Measurements from ENCODE around the gene MADCAM1.
"Not testable (repeated sequence)": the region's sequence is repeated elsewhere in the genome, so short reads cannot be mapped to it uniquely, and the experiment has no call there.

Gene MADCAM1

GRCh38 chr19:465056-465816 is 31.1 kb upstream of the MADCAM1 start:
- DNase-seq (ENCODE audit: low read depth), result no peak

GRCh38 chr19:467554-467953 is 28.7 kb upstream of the MADCAM1 start:
- DNase-seq (ENCODE audit: low read depth), result no peak

GRCh38 chr19:468587-469256 is 27.6 kb upstream of the MADCAM1 start:
- no peak for DNase-seq (ENCODE audit: low read depth)

GRCh38 chr19:469833-470232 is 26.5 kb upstream of the MADCAM1 start:
- DNase-seq (ENCODE audit: low read depth), result no peak

- DNase-seq (ENCODE audit: low read depth), result no peak
These were observed 25.6 kb upstream of the MADCAM1 start for GRCh38 chr19:470701-471100.

GRCh38 chr19:472005-472858 is 24.1 kb upstream of the MADCAM1 start:
- no peak for DNase-seq (ENCODE audit: low read depth)

GRCh38 chr19:474126-475078 is 21.9 kb upstream of the MADCAM1 start:
- no peak for DNase-seq (ENCODE audit: low read depth)

- DNase-seq (ENCODE audit: low read depth), result no peak
These were observed 20.9 kb upstream of the MADCAM1 start for GRCh38 chr19:475360-475759.

- DNase-seq (ENCODE audit: low read depth), result no peak
These were observed 17.9 kb upstream of the MADCAM1 start for GRCh38 chr19:478236-478903.

GRCh38 chr19:478976-479375 is 17.3 kb upstream of the MADCAM1 start:
- no peak for DNase-seq (ENCODE audit: low read depth)

GRCh38 chr19:480016-480855 is 16.1 kb upstream of the MADCAM1 start:
- DNase-seq (ENCODE audit: low read depth), result peak; percentile 37

- DNase-seq (ENCODE audit: low read depth), result not testable (repeated sequence)
These were observed 15.2 kb upstream of the MADCAM1 start for GRCh38 chr19:481100-481499.

GRCh38 chr19:482186-483041 is 13.9 kb upstream of the MADCAM1 start:
- DNase-seq (ENCODE audit: low read depth), result no peak

- no peak for DNase-seq (ENCODE audit: low read depth)
These were observed 12.8 kb upstream of the MADCAM1 start for GRCh38 chr19:483332-484072.

GRCh38 chr19:484494-484893 is 11.8 kb upstream of the MADCAM1 start:
- no peak for DNase-seq (ENCODE audit: low read depth)

GRCh38 chr19:485077-485476 is 11.2 kb upstream of the MADCAM1 start:
- DNase-seq (ENCODE audit: low read depth), result no peak

- no peak for DNase-seq (ENCODE audit: low read depth)
These were observed 10.6 kb upstream of the MADCAM1 start for GRCh38 chr19:485583-486236.

All from activated T-cell treated with anti-CD3 and anti-CD28 coated beads for 1 hour (primary cell).